AG09309 (cell line): ENCODE results near the gene CCDC102B.
A peak's percentile ranks its signal among the peaks of the same experiment; 100 is the strongest.
"Not testable (repeated sequence)": the region's sequence is repeated elsewhere in the genome, so short reads cannot be mapped to it uniquely, and the experiment has no call there.

Experiments used
- DNase-seq: peaks from one replicate; pipeline ENCODE4 v3.0.0-alpha.2; 2010; ENCODE audit warnings: low read depth
- H3K4me3 ChIP-seq: 2 replicates; pipeline ENCODE4 v1.5.1; 2011; ENCODE audit warnings: mild to moderate bottlenecking, low read depth, low read length, moderate library complexity; ENCODE audit not compliant: control insufficient read depth
- TF ChIP-seq, protein P1 (sequence below): IDR thresholded peaks from 2 replicates; pipeline ENCODE4 v1.5.1; 2011; ENCODE audit warnings: mild to moderate bottlenecking, low read depth, low read length, inconsistent platforms; ENCODE audit not compliant: insufficient read depth, control insufficient read depth; ENCODE audit errors: missing control alignments

Gene CCDC102B

DNA sequence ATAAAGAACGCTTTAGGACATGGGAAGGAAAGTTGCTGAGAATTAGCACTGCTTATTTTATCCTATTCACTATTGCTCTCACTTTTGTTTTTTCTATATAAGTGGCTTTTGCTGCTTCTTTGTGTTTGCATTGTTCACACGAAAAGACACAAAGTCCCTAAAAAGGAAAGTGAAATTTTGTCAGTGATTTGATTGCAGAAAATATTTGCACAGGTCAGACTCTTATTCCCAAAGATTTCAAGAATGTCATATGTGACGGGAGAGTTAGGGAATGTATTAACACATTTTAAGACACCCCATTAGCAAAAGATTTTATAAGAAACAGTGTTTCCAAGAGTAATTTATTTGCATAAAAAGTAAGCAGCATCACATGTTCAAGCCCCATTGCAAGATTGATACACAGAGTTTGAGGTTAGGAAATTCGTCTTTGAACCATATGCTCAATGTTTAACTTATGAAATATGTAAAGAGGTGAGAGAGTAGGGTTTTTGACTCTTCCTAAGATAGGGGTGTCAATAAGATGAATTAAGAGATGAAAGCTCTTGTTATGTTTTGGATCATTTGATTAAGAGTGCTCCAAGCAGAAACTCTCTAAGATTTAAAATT is 57.0 kb downstream of the CCDC102B start:
- TF ChIP-seq, protein P1, sequence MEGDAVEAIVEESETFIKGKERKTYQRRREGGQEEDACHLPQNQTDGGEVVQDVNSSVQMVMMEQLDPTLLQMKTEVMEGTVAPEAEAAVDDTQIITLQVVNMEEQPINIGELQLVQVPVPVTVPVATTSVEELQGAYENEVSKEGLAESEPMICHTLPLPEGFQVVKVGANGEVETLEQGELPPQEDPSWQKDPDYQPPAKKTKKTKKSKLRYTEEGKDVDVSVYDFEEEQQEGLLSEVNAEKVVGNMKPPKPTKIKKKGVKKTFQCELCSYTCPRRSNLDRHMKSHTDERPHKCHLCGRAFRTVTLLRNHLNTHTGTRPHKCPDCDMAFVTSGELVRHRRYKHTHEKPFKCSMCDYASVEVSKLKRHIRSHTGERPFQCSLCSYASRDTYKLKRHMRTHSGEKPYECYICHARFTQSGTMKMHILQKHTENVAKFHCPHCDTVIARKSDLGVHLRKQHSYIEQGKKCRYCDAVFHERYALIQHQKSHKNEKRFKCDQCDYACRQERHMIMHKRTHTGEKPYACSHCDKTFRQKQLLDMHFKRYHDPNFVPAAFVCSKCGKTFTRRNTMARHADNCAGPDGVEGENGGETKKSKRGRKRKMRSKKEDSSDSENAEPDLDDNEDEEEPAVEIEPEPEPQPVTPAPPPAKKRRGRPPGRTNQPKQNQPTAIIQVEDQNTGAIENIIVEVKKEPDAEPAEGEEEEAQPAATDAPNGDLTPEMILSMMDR, result no peak
- no peak overlapping the region for H3K4me3 ChIP-seq
- DNase-seq, result no peak

- no peak overlapping the region for H3K4me3 ChIP-seq
- TF ChIP-seq, protein P1, result no peak
- no peak for DNase-seq
These were observed 57.6 kb downstream of the CCDC102B start for GRCh38 chr18:68855491-68855890.

DNA sequence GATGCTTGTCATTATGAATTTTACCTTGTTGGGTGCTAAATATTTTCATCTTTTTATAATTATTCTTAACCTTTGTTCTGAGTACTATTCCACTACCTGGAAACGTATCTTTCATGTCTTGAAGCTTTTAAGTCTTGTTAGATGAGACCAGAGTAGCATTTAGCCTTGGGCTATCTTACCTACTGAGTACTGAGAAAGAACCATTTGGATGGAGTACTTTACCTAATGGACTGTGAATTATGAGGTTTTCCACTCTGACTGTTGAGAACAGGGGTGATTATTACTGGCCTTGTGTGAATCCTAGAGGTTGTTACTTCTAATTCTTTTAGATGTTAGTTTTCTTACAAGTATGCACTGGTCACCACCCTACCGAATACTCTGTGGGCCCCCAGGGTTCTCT is 63.5 kb downstream of the CCDC102B start:
- H3K4me3 ChIP-seq, result no peak overlapping the region
- TF ChIP-seq, protein P1, result no peak
- DNase-seq, result no peak

DNA sequence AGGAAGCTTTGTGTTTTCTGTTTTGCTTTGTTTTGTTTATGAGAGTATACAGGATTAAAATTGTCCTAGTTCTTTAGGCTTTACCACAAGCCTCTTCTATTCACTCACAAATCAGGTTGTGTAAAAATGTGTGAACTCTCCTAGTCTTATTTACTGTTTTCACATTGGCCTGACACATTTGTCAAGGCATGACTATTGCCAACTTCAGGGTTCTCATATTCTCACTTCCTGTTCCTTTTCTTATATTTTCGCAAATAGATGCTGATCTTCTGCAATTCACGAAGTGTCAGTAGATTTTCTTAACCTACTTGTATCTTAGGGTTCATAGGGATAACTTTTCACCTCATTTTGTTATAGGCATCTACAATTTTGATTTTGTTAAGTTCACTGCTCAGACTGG is 67.1 kb downstream of the CCDC102B start:
- no peak overlapping the region for H3K4me3 ChIP-seq
- TF ChIP-seq, protein P1, result no peak
- DNase-seq, result no peak

DNA sequence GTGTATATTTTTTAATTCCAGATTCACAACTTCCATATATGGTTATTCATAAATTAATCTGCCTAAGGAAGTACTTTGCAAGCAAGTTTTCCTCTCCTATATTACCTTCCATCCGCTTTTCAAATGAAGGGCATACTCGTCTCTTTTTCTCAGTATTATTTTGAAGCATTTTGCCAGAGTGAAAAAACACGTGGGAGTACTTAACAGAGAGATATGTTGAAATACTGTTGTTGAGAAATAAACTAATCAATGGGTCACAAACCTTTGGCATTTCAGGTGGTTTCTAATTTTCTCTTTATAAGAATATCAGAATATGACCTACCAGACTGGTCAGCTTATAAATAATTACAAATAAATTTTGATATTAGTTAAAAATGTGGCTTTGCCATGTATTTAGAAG is 67.6 kb downstream of the CCDC102B start:
- DNase-seq, result no peak
- TF ChIP-seq, protein P1, result no peak
- H3K4me3 ChIP-seq, result no peak overlapping the region

- no peak for DNase-seq
- H3K4me3 ChIP-seq, result no peak overlapping the region
- TF ChIP-seq, protein P1, result no peak
These were observed 75.1 kb downstream of the CCDC102B start for GRCh38 chr18:68873003-68873402.

DNA sequence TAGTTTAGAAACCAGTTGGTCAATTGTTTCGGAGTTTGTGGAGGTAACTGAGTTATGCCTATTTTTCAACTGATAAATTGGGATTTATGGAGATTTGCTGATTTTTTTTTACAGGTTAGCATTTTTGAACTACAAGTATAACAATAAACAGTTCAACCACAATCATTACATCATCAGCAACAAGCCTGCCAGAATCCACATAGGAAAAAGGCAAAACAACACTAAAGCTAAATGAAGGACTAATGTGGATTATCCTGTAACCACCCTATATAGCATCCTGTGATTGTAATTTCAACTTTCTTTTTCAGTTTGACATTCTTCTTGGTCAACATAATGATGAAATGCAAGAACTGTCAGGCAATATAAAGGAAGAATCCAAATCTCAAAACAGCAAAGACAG is 76.5 kb downstream of the CCDC102B start:
- DNase-seq, result peak; percentile 0
- H3K4me3 ChIP-seq, result no peak overlapping the region
- TF ChIP-seq, protein P1, result no peak

DNA sequence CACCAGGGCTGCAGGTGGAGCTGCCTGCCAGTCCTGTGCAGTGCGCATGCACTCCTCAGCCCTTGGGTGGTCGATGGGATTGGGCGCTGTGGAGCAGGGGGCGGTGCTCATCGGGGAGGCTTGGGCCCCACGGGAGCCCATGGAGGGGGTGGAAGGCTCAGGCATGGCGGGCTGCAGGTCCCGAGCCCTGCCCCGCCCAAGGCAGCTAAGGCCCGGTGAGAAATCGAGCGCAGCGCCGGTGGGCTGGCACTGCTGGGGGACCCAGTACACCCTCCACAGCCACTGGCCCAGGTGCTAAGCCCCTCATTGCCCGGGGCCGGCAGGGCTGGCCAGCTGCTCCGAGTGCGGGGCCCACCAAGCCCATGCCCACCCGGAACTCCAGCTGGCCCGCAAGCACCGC is 82.1 kb downstream of the CCDC102B start:
- not testable (repeated sequence) for H3K4me3 ChIP-seq, DNase-seq
